ENCODE data around the gene COL4A2. TPM values are rescaled to one million over a fixed set of nuclear protein-coding genes. Genes with fewer than 3 reads are reported as not detected.

Gene COL4A2
- total RNA-seq, 1 donor from 2014 or later, result 56.8 TPM

DNA sequence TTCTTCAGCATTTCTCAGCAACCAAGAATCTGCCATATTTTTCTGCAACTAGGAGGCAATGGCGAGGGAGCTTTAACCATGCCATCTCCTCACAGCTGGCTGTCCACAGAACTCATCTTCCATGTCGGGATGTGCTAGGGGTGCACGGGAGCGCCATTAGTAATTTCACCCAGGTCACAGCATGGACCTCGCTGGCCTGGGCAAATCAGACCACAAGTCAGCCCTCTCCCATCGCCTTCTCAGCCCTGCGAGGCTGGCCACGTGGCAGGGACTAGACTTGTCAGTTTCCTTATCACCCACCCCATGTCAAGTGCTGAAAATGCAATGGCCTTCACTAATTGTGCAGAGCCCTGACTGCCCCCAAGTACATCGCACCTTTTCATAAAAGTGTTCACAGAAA lies 15.8 kb upstream of the COL4A2 start:
- no peak for DNase-seq

DNA sequence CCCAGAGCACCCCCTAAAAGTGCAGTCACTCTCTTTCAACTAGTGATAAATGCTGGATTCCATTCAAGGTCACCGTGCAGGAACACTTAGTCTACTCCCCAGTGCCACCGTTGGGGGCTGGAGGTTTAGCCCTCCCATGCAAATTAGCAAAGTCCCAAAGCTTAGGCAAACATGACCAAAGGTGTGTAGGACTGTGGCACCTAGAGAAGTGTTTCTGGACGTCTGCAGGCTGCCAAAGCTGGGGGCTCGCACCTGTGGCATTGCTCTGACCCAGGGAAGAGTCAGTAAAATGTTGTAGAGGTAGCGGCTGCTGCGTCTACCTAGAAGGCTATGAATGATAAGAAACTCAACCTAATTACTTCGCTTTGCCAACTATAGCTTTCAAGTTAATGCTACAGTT lies 14.0 kb upstream of the COL4A2 start:
- DNase-seq, result no peak

DNA sequence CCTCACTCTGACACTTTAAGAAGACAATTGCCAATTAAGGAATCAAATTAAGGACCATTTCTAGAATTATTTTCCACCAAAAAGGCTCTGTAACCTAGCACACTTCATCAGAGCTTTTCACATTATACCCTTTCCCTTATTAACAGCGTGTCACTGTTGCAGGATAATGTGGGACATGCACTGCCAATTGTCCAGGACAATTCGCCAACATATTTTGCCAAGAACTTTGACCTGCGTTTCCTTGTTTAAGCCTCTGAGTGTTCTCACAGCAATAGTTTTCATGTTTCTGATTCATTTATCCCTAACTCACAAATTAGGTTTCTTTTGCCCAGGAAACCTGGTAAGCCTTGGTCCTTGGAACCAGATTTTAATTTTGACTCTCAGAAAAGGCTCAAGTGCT lies 13.4 kb upstream of the COL4A2 start:
- no peak for DNase-seq

DNA sequence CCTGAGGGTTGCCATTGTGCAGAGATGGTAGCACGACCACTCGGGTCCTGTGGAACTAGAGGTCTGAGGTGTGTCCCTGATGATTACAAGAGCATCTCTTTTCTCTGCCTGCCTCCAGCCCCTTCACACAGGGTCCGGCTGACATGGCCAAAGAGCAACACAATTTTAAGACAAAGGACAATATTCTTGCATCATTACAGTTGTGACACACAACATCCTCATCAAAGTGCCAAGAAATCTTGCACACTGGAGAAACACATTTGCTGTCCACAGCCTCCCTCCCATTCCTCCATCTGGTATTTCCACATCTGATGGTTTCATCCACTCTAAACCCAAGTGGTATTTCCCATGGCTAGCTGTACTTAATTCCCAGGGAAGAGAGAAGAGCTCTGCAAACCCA lies 12.9 kb upstream of the COL4A2 start:
- DNase-seq, result no peak

DNA sequence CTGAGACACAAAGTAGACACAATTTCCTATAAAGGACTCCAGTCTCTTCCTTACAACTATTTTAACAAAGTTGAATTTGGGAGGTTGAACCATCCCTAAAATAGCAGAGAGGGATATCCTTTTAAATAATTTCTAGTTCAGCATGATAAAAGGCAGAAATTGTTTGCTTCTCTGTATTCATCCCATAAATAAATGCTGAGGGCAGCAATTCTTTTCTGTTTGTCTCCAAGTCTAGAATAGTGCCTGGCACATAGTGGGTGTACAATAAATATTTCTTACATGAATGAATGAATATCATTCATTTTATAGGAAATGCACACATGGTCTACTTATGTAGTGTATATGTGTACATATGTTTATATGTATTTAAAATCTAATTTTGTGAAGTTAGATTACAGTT lies 12.5 kb upstream of the COL4A2 start:
- DNase-seq, result no peak

DNA sequence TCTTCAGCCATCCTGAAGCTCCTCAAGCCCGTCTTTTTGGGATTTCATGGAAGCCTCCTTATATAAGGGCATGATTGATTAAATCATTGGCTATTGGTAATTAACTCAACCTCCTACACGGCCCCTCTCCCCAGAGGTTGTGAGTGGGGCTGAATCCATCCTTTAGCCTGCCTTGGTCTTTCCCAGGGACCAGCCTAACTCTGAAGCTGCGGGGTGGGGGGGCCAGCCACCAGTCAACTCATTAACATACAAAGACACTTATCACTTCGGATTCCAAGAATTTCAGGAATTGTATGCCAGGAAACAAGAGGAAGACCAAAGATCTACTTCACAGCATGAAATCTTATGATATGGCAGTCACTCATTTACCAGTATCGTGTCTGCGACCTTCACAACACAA lies 10.1 kb upstream of the COL4A2 start:
- DNase-seq, result no peak

DNA sequence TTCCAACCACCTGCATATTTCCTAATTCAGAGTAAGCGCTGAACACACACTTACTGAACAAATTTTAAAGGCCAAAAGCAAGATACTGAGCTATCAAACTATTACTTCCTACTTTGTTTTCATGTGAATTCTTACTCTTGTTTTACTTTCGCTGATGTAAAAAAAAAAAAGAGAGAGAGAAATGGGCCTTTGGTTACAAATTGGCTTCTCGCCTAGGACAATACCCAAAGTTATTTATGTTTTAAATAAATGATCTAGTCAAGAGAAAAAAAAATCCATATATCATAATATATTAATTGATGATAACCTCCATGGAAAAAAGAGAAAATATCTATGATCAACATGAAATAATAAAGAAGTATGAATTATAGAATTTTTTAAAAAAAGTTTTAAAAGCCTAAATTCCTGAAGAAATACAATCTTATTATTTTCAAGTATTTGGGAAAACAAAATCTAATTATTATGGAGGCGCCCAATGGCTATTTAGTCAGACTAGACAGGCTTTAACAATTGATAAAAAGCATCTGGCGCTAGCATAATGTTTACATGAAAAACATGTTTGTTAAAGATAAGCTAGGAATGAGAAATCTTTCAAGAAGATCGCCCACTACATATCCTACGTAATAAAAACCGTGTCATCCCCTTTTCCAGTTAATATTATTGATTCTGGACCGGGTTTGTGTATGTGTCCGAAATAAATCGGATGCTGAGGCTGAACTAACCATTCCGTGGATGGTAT lies 9.1 kb upstream of the COL4A2 start:
- DNase-seq, result no peak

DNA sequence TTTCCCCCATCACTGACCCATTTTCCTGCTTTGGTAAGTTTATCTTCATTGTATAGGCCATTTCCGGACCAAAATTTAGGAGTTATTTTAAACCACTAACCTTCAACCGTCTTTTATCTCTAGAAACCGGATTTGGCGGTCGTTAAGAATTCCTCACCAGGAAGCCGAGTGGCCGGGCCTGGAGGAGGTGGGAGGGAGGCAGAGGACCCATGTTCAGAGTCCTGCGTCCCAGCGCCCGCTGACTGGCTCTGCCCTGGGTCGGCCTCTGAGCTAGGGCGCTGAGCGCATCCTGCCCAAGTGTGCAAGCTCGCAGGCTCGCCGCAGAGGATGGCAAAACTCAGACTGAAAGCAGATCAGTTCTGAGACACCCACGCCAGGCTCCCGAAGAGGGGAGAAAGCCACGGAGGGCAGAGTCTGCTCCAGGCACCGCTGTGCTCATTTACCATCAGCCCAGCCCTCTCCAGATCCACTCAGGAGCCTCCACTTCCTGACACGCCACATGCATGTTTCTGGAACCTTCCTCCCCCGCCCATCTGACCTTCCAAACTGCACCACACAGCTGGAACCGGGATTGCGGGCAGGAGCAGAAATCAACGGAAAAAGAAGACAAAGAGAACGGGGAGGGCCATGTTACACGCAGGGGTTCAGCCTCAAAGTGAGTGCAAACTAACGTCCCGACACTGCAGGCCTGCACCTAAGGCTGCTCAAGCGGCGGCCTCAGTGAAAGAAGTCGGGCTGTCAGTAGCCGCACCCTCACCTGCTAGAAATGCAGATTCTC lies 8.4 kb upstream of the COL4A2 start:
- no peak for DNase-seq

DNA sequence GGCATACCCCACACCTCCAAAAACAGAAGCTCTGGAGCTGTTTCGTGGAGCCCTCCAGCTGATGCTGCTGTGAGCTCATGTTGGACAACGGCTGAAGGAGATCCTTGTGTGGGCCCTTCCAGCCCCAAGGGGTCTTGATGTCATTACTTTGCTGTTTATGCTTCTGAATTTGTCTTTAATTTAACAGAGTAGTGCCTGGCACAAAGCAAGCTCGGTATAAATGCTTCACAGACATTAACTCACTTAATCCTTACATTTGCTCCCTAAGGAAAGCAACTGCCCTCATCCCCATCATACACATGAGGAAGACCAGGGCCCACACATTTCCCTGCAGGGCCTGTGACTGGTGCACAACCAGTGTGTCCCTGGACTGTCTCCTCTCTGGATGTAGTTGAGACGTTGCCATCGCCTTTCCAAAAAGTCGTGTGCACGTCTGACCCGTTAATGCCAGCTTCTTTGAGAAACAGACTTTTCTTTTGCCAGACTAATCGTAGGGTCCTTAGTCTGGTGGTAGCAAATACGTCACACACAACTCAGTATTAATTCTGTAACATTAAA lies 7.7 kb upstream of the COL4A2 start:
- no peak for DNase-seq

DNA sequence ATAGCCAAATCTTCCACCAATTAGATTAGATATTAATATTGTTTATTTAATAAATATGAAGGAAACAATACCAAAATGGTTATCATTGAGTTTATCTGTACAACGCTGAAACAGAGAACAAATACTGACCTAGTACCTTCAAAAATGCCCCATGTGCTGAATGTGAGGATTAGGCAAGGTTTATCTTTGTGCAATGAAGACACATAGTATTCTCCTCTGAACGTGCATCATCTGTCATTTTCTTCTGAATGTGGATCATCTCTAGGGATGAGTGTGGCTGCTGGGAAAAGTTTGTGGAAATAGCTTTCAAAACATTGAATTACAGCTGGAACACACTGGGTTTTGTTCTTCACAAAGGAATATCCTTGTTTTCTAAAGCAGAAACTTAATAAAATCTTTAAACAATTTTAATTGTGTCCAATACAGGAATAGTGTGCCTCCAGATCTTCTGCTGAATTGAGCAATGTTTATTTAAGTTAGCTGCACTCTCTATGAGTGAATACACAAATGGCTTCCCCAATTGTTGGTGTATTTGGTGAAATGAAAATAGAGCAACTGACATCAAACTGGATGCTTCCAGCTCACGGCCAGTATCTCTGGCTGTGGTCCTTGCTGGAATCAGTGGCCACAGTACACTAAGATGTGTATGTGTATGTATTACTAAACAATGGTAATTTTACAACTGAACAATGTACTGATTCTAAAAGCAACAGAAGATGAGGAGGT lies 6.8 kb upstream of the COL4A2 start:
- DNase-seq, result no peak

DNA sequence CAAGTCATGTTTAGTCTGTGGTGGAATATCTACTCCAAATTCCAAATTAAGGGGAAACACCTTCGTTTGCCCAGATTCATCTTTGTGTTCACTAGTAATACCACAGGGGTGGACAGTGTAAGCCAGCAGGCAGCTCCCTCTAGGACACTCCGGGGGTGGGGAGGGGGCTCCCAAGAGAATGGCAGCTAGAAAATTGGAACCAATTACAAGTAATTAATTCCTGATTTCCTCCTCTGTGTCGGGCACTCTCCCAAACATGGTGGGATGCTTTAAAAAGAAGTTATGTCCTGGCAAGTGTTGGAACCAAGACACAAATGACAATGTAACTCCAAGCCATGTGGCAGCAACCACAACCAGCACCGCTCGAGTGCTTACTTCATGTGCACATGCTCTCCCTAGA lies 6.0 kb upstream of the COL4A2 start:
- DNase-seq, result no peak

DNA sequence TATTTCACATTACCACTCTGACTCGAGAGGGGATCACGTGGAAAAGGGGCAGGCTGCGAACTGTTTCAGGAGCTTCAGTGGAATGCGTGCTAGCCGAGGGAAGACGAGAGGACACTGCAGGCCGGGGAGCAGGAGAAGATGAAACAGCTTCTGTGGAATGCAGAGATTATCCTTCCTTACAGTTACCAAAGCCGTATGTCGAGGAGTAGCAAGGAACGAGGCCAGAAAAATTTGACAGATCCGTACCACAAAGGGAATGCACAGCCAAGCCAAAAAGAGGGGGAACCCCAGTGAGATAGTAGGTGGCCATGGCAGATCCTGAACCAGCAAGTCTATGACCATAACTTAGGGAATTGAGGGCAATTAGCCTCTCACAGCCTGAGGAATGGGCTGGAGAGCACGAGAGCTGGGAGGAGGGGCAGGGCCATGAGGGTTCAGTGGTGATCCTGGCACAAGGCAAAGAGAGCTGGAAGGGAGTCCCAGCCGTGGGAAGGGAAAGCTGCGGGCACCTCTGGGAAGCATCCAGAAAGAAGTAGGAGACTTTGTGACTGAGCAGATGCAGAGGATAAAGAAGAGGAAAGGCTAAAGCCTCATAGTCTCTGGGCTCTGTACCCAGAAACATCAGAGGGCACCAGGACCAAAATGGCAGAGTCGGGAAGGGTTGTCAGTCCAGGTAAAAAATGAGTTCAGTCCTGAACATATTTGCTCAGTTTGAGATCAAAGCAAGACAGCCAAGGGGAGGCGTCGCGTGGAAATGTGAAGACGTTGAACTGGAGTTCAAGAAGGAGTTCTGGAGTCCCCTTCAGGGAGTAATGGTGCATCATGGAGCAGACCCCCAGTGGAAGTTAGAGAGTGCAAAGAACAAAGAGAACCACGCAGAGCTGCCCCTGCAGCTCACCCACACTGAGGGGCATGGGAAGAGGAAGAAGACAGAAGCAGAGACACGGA lies 5.2 kb upstream of the COL4A2 start:
- DNase-seq, result no peak

DNA sequence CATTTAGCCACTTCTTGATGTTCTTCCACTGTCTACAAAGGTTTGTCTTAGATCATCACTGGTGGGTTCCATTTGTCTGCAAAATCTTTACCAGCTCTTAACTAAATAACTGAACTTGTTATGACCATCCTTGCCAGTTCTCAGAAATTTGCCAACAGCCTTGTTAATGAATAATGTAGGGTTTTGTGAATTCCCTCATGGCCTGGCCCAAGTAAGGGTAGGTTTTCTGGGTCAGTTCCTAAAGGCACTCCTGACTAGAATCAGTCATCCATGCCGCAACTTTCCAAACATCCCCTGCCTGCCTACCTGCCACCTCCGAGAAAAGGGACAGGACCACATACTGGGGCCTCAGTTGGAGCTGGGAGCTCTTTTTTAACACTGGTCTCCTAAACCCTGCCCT lies 4.1 kb upstream of the COL4A2 start:
- DNase-seq, result no peak

DNA sequence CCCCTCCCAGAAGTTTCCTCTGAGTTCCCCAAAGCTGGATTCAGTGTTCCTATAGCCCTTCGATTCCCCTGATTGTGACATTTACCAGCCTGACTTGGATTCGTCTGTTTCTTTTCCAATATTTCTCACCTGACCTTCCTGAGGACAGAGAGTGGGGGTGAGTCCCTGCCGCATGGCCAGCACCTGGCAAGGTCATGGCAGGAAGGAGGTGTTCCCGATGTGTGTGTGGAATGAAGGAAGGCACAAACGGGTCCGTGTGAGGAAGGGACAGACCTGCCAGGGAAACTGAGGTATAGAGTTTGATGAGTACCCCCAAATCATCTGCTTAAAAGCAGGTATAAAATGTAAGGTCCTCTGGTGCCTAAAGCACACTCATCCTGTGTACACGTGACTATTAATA lies 3.4 kb upstream of the COL4A2 start:
- DNase-seq, result no peak

DNA sequence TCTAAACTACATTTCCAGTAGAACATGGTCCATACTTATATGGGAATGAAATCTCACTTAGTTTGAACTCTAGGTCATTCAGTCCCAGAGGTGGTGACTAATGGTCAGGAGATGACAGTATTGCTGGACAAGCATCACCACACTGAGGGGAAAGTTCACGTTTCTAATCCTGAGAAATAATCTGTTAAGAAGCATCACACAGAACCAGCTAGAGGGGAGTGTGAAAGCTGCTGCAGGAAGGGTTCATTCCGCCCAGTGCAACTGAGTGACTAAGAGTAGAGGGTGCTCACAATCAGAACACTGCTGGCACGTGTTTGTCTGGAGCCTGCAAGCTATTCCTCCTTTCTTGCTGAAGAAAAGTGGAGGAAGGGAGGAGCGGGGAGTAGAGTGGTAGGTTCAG lies 2.8 kb upstream of the COL4A2 start:
- no peak for DNase-seq

DNA sequence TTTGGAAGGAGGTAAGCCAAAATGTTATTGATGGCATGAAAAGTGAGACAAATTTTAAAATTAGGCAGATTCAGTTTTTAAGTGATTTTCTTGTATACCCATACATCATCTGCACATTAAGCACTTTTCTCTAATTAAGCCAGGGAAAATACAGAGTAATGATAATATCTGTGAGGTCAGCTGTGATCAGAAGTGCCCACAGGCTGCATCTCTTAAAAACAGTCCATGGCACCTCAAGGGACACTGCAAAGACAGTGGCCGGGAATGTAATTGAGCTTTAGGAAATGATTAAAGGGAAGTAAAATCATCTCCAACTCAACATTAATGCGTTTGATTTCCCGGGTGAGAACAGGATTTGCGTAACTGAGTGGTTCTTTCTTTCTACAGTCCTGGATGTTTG lies 2.1 kb upstream of the COL4A2 start:
- no peak for DNase-seq

DNA sequence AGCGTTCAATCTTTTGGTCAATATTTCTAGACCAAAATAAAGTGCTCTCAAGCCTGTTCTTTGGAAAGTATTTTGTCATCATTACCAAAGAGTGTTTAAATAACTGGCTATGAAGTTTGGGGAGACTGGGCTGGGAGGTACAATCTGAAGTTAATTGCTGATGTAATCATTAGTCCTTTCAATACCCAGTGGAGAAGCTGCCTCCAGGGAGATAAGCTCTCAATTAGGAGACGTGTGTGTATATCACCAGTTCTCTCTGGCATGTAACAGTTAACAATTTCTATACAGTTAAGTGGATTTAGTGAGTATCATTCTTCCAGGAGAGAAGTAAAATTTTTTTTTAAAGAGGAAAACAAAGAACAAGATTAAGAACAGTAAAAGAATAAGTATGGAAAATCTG lies 1.5 kb upstream of the COL4A2 start:
- no peak for DNase-seq

DNA sequence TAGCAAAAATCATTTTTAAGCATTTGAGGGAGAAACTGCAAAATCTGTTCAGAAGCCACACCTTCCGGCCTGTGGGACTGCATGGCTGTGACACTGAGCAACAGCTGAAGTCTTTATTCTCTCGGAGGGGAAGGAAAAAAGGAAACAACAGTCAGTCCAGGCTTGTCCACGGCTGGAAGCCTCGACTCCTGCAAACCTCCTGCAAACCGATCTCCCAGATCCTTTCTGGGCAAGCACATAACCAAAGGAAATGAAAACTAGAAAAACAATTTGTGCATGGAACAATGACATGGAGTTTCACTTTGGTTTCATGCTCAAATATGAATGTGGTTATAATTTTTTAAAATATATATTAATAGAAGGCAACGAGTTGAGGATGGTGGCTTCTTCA lies 1.1 kb upstream of the COL4A2 start:
- DNase-seq, result no peak

DNA sequence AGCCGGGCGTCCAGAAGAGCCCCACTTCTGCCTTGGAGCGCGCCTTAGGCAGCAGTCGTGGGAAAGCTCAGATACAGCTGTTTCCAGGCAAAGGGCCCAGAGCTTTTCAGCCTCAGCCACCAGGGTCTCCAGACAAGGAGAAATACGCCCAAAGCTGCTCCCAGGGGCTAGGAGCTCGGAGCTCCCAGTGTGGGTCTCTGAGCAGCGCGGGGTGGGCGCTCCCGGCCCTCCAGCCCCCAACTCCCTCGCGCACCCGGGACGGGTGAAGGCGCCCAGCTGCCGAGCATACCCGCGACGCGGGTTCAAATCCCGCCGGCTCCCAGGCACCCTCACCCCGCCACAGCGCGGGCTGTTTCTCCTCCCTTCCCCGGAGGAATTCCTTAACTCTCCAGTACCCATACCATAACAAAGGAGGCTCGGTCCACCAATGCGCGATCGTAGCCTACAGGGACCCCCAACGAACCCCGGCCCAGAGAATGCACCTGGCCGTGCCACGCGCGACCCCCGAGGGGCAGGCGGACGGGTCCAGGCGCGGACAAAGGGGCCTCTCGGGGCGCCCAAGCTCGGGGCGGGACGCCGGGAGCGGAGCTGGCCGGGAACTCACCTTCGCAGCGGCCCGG lies 634 bp upstream of the COL4A2 start:
- no peak for DNase-seq

DNA sequence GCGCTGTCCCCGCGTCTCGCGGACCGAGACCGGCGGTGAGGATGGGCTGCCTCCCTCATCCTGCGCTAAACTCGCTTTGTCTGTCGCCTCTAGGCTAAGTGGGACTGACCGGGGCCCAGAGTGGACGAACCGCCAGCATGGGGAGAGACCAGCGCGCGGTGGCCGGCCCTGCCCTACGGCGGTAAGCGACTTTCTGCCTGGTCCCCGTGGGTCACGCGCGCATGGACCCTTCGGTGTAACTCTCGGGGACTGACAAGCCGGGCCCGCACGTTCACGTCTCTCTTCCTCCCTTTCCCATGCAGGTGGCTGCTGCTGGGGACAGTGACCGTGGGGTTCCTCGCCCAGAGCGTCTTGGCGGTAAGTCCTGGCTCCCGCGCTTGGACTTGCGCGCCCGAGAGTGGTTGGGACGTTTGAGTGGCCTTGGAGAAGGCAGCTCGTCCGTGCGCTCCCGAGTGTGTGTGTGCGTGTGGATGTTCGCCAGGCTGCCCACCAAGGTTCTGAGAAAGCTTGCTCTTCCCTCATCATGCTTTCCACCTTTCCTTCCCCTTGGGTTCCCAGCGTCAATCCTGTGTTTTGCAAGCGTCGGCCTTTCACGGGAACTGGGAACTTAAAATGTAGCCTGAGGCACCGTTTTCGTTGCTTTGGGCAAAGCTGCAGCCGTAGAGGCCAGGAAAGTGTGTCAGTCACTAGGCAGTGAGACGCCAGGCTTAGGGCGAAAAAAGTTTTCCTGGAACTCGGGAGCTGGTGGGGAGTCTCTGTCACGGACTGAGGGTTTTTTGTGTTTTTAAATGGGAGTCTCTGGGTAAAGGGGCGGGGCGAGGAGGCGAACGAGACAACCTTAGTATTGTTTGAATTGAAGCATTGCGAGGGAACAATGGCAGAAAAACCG lies 927 bp downstream of the COL4A2 start:
- DNase-seq, result peak; percentile 18
